DMS79 treated with DMSO at 0.1 percent for 48 hours (cell line): ENCODE data around the gene PNPLA1.

Source experiments
- DNase-seq: peaks from one replicate; lab custom pipeline; 2025; lab: John Stamatoyannopoulos, UW

PNPLA1 gene, protein sequence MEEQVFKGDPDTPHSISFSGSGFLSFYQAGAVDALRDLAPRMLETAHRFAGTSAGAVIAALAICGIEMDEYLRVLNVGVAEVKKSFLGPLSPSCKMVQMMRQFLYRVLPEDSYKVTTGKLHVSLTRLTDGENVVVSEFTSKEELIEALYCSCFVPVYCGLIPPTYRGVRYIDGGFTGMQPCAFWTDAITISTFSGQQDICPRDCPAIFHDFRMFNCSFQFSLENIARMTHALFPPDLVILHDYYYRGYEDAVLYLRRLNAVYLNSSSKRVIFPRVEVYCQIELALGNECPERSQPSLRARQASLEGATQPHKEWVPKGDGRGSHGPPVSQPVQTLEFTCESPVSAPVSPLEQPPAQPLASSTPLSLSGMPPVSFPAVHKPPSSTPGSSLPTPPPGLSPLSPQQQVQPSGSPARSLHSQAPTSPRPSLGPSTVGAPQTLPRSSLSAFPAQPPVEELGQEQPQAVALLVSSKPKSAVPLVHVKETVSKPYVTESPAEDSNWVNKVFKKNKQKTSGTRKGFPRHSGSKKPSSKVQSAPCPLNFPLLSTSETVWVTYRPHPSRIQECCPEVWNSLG

DNA sequence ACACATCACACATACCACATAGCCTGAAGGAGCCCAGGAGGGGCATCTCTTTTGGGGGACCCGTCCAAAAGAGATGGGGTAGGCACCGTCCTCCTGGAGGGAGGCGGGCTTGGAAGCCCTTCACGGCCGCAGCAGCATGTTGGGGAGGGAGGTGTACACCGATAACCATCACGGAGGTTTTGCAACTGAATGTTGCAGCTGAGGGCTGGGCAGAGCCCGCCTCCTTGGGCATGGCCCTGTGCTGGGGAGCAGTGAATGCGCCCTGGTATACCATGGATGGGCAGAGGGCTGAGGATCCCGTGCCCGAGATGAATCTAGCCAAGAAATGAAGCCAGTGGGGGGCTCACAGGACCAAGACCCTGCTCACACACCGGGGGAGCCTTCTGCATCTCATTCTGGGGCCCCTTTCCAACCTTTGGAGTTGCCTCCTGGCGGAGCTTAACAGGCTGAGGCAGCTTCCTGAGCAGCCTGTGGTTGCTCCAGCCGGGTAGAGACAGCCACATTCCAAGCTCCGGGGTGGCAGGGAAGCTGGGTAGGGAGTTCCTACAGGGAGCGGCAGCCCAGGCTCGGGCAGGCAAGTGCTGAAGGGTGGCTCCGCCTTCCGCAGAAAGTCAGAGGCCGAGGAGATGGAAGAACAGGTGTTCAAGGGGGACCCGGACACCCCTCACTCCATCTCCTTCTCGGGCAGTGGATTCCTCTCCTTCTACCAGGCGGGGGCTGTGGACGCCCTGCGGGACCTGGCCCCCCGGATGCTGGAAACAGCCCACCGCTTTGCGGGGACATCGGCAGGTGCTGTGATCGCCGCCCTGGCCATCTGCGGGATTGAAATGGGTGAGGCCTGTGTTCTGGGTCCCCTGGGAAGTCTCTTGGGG lies at the start of gene PNPLA1:
Gene PNPLA1 (plus strand): TSS at position 227 of the 872 bp plus-strand sequence. CDS start 400 bp downstream, at position 627.
- DNase-seq: no peak

DNA sequence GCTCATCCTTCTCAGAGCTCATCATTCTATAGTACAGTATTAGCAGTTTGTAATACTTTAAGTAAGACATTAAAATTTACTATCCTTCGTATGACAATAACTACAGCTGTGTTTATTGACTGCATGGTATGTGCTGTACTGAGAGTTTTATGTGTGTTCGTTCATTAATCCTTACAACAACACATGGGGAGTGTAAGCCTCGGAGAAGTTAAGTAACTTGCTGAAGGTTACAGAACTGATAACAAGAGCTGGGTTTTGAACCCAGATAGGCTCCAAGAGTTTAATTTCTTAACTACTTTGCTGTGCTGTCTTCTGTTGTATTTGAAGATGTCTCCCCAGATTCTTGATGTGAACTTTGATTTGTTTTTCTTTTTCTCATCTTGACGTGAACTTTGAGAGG lies 49.6 kb upstream of the PNPLA1 start:
- no peak for DNase-seq

DNA sequence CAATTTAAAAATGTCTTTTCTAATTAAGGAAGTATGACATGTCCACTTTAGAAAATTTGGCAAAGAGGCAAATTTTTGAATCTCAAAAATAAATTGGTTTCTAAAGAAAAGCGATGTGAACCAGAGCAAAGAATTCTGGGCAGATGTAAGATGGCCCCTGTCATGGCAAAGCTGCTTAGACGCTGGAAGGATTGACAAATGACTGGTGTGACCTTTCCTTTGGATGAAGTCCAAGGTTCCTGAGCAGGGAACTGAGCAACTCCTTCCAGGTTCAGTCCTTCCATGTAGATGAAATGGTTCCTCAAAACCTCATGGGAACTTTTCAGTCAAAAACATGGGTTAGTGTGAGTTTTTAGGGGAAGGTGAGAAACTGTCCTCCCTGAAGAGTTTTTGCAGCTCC lies 48.2 kb upstream of the PNPLA1 start:
- no peak for DNase-seq

DNA sequence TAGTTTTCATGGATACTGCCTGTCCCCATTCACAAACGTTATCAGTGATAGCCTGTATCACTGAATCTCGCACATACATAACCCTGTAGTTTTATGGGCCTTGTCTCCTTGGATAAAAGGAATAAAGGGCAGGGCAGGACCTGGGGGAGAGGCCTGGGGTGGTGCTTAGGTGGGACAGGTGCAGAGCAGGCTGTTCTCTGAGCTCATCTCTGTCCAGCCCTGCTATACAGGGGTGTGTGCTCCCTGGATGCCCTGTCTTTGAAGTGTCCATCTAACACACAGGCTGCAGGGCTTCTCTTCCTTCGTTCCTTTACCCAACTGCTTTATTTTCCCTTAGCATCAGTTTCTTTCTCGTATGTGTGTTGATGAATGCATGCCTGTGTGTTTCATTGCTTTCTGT lies 46.9 kb upstream of the PNPLA1 start:
- DNase-seq: no peak

DNA sequence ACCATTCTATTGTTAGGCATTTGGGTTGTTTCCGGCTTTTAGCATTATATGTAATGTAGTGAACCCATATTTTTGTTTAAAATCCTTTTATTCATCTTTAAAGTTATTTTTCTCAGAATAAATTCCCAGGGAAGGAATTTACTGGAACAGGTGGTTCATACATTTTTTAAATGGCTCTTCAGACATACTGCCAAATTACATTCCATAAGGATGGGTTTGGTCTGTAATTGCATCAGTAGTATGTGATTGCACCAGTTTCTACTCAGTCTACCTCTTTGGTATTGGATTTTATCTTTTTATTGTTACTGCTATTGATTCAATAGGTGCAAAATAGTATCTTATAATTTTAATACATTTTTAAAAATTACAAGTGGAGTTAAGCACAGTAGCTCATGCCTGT lies 46.2 kb upstream of the PNPLA1 start:
- DNase-seq: no peak

DNA sequence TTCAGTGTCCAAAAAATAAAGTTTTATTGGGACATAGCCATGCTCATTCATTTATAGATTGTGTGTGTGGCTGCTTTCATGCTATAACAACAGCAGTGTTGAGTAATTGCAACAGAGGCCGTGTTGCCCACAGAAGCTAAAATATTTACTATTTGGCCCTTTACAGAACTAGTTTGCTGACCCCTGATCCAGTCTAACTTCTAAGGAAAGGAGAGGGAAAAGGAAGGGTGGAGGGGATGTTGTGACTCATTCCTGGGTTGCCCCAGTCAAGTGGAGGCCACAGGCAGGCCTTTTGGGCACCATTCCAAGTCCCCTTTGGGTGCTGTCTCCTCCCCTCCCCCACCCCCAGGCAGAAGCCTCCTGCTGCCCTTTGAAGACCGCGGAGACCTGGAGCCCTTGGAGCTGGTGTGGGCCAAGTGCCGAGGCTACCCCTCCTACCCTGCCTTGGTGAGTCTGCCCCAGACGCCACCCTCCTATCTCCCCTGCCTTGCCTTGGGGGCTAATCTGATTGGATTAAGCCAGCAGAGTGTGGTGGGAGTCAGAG lies 44.9 kb upstream of the PNPLA1 start:
- no peak for DNase-seq

DNA sequence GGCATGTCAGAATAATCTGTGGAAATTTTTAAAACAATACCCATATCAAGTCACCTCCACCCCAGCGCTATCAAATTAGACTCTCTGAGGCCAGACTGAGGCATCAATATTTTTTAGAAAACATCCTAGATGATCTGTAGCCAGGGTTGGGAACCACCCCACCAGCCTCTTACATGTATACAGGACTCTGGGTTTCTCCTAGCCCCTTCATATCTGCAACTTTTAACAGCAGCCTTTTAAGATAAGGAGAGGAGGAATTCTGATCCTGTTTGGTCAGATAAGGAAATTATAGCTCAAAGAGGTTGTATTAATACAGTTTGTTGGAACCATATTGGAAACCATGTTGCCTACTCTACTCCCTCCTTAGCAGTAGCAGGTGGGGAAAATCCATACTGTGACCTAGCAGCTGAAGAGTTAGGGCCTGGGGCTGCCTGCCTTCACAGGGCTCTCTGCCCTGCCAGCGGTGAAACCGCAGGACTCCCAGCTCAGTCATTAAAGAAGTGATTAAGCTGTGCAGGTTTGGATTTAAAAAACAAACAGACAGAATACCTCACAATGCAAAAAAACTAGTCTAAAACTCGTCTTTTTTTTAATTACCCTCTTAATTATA lies 43.3 kb upstream of the PNPLA1 start:
- DNase-seq: no peak

DNA sequence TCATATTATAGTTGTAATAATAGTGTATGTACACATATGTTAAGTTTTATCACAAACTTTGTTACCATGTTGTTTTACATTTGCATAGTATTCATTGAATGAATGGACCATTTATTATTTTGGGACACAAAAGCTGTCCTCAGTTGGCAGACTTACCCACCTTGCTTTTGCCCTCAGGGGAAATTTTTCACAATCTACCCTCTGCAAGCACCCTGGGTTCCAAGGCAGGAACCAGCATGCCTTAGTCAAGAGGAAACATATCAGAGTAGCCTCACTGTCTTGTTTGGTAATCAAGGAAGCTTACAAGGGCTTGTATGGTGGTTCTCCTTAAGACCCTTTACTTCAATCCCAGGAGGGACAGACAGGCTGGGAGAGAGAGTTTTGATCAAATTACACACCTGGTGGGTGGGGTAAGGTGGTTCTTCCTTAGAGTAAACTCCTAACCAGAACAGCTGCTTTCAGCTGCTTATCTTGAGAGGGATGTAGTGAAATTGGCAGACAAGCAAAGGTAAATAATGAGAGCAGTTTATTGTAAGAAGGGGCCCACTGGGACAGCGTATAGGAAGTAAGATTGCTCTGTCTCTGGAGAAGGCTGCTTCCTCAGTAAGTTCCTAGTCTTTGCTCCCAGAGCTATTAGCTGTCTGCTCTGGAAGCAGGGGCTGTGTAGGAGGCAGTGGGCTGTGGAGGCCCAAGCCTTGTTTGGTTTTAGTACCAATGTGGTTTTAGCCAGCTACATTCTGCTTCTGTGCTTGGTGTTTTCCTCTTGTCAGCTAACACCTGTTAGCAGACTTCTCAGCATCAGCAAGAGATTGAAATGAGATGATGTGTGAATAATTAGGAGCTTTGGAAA lies 42.3 kb upstream of the PNPLA1 start:
- DNase-seq: peak; percentile 94

DNA sequence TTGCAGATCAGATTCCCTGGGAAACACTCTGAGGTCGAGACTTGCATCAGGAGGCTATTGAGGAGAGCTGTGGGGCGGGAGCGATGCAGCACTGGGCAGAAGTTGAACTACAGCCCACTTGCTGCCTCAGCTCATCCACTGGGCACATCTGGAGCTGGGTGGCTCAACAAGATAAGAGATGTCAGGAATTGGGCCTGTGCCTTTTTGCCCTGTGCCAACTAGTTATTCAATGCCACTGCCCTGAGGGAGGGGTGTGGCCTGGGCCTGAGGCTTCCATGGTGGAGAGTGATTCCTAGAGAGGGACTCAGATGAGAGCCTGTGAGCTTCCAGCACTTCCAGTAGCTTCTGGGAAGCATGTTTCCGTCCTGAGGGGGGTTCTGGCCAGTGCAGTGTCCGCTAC lies 40.6 kb upstream of the PNPLA1 start:
- no peak for DNase-seq

DNA sequence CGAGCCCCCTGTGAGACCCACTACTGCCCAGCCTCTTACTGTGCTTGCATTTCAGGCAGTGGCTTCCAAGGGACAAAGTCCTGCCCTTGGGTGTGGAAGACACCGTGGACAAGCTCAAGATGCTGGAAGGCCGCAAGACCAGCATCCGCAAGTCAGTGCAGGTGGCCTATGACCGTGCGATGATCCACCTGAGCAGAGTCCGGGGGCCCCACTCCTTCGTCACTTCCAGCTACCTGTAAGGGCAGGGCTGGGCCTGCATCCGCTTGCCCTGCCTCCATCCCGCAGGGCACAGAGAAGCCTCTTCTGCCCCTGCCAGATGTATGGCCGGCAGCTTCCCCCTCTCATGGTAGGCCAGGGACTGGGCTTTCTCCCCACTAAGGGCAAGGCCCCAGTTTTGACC lies 39.5 kb upstream of the PNPLA1 start:
- no peak for DNase-seq

DNA sequence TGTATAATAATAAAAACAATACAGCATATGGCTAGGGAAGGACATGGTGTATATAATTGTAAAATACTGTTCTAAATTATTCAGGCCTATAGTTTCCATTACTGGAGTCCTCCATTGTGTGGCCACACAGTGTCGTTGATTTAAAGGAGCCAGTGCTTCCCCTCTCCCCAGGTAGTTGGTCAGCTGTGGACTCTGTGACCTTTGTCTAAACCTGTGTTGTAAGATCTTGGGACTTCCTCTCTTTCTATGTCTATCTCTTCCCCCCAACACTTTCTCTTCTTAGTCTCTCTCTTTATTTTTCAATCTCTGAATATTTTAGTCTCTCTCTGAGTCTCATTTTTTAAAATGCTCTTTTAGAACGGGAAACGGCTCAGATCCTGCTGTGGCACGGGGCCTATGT lies 37.7 kb upstream of the PNPLA1 start:
- no peak for DNase-seq

DNA sequence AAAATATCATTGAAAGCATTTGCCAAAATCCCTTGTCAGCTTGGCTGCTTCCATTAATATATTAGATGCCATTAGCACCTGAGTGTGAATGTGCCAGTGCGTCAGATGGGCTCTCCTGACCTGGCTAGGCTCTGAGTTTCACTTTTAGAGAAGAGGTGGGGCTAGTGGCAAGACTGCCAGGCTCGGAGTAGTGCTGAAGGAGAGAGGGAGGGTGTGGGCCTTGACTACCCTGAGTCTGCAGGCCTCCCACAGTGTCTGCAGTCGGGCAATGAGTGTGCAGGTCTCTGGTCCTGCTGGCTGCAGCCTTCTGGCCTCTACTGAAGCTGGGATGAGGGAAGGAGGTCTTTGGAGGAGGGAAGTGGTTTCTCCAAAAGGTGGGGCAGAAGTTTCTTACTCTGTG lies 34.6 kb upstream of the PNPLA1 start:
- DNase-seq: peak; percentile 78

DNA sequence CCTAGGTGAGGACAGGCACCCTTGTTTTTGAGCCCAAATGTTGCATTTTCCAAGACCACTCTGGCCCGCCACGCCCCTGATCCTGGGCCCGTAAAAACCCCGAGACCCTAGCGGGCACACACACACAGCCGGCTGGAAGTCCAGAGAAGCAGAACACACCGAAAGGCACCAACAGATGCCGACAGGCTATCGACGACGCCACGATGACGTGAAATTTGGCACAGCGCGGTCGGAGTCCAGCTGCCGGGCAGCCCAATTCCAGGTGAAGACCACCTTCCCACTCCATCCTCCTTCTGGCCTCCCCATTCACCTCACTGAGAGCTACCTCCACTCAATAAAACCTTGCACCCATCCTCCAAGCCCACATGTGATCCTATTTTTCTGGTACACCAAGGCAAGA lies 34.0 kb upstream of the PNPLA1 start:
- no peak for DNase-seq

DNA sequence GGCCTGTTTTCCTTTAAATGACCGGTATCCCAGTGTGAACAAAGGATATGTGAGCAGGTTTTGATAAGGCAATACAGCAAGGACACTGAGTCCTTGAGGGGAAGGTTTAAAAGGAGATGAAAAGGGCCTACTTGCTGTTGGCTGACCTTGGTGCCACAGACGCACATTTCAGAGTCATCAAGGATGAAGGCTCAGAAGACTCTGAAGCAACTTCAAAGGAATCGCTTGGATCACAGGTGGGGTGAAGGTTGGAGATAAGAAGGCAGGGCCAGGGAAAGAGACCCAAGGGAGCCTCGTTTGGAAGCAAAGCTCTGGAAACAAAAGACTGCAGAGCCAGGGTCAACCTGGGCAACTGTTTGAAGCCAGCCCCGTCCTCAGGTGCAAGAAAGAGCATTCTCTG lies 30.1 kb upstream of the PNPLA1 start:
- DNase-seq: no peak

DNA sequence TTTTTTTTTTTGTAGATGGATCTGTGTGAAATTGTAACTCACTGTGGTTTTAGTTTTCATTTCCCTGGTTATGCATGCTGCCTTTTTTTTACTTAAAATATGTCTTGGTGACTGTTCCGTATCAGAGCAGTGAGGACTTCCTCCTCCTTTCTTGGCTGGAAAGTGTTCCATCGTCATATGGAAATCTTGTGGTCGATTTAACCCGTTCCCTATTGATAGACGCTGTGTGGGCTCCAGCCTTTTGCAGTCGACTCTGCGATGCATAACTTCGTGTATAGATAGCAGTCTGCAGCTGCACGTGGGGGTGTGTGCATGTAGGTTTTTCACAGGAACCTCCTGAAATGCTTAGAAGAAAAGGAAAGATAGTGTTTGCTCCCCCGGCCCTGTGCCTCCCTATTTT lies 28.1 kb upstream of the PNPLA1 start:
- no peak for DNase-seq

DNA sequence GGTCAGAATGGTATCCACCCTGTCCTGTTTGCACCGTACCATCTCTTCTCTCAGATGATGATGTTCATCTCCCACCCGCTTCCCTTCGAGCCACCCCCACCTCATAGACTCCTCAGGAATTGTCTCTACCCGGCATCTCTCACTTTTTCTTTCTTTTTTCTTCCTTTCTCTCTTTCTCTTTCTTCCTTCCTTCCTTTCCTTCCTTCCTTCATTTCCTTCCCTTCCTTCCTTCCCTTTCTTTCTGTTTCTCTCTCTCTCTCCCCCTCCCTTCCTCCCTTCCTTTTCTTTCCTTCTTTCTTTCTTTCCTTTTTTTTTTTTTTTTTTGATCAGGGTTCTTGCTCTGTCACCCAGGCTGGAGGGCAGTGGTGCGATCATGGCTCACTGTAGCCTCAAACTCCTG lies 27.7 kb upstream of the PNPLA1 start:
- DNase-seq: no peak

DNA sequence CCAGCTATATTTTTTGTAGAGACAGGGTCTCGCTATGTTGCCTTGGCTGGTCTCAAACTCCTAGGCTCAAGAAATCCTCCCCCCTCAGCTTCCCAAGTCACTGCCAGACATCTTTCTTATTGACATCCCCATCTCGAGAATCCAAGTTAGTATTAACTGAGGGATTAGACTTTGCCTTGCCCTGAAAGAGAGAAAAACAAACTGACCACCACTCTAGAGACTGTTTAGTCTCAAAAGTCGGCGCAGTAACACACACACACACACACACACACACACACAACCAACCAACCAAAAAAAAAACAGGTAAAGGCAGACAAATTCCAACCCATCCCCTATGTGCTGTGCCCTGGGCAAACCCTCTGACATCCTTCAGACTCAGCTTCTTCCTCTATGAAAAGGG lies 27.2 kb upstream of the PNPLA1 start:
- no peak for DNase-seq

DNA sequence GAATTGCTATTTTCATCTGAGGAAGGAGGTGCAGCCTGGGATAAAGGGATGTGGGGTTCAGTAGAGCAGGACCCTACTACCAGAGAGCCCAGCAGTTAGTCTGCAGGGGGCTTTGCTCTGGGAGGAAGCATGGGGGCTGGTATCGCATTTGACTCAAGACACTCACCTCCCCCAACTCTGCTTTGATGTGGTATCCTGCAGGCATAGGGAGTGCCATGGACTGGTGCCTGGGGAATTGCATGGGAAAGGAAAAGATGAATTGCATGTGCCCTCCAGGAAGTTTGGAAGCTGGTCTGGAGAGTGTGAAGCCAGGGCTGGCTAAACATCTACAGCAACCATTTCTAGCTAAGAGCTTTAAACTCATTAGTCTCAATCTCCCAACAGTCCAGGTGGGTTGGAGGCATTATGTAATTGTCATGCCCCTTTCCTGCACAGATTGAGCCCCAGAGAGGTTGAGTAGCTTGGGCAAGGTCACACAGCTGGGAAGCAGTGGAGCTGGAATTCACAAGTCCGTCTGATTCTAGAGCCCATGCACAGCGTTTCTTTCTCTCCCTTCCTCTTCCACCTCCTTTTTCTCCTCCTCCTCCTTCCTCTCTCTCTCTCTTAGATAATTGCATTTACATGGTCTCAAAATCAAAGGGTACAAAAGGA lies 26.2 kb upstream of the PNPLA1 start:
- no peak for DNase-seq

DNA sequence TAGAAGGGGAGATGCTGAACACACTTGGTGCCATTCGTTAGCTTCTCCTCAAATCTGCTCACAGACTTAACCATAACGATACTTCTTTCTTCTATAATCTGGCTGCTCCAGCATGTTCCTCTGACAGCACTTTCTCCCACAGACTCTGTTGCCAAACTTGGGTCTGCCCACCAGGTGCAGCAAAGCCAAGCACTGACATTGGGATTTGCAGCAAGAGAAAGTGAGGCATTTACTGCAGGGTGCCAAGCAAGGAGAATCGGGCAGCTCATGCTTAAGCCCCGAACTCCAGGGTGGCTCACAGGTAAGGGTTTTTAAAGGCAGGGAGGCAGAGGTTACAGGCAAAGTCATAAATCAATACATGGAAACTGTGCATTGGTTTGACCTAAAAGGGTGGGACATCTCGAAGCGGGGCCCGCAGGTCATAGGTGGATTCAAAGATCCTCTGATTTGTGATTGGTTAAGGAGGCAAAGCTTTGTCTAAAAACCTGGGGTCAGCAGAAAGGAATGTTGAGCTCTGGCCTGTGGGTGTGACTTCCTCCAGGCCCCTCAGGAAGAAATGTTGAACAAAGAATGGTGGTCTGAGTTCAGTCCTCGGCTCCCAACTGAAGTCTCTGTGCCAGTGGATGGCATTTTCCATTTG lies 25.1 kb upstream of the PNPLA1 start:
- DNase-seq: no peak

DNA sequence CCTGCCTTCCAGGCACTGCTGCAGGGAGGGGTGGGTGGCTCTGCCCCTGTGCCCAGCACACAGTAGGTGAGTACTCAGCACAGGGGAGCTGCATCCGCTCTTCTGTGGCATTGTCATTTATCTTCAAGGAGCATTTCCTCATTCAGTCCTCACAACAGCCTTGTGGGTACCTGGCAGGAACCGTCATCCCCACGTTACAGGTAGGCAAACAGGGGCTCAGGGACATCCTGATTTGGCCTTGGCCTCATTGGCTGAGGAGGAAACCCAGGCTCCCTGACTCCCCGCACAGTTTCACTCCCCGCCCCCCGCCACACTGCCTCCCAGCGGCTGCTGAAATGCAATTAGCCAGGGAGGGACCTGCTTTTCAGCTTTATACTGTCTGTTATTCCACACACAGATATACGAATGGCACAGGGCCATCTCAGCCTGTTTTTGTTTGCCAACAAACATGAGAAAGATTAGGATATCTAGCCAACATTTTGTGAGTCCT lies 24.2 kb upstream of the PNPLA1 start:
- no peak for DNase-seq
